ENCODE data around the gene MAP2K6. TPM values are rescaled to one million over a fixed set of nuclear protein-coding genes. Genes with fewer than 3 reads are reported as not detected.

Gene MAP2K6
- total RNA-seq, 4 donors from 2014 or later, result 3.6 to 5.6 (median 4.4) TPM

DNA sequence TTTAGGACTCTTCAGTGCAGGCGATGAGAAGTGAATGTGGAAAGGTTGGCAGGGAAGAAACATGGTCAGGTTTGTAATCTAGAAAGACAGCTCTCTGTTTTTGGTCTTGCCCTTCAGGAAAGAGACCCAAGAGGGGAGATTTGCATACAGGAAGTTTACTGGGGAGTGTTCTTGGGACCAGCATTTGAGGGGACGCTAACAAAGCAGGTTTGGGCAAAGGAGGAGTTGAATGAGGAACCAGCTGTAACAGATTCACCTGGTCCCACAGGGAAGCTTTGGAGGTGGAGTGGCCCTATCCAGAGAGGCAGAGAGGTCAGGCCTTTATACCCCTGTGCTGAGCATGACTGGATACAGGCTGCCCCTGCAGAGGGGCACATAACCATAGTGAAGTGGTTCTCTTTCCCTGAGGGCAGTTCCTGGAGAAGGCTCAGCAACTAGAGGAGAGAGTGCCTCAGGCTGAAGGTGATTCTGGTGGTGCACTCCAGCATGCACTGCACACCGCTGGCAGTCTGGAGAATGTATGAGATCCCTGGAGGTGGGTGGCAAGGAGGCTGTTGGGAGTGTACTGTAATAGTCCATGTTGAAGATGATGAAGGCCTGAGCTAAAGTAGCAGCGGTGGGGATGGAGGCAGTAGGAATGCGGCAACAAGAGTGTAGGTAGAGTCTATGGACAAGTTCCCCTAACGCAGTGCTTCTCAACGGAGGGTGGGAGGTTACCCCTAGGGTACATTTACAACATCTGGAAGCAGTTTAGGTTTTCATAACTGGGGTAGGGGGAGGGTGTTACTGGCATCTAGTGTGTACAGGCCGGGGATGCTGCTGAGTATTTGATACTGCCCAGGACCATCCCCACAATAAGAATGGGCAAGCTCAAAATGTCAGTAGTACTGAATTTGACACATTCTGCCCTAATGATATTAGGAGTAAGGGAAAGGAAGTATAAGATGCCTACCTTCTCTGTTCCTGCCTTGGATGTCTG lies 37.2 kb downstream of the MAP2K6 start:
- TF ChIP-seq, protein P1, sequence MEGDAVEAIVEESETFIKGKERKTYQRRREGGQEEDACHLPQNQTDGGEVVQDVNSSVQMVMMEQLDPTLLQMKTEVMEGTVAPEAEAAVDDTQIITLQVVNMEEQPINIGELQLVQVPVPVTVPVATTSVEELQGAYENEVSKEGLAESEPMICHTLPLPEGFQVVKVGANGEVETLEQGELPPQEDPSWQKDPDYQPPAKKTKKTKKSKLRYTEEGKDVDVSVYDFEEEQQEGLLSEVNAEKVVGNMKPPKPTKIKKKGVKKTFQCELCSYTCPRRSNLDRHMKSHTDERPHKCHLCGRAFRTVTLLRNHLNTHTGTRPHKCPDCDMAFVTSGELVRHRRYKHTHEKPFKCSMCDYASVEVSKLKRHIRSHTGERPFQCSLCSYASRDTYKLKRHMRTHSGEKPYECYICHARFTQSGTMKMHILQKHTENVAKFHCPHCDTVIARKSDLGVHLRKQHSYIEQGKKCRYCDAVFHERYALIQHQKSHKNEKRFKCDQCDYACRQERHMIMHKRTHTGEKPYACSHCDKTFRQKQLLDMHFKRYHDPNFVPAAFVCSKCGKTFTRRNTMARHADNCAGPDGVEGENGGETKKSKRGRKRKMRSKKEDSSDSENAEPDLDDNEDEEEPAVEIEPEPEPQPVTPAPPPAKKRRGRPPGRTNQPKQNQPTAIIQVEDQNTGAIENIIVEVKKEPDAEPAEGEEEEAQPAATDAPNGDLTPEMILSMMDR (IDR thresholded peaks at IDR 0.05), result no peak
- no peak for TF ChIP-seq POLR2A (IDR thresholded peaks at IDR 0.05)
- WGBS, 2 donors, result 90 to 91% methylated on average over 8 of the region's 8 CpGs
- intact Hi-C loops (cut with DNase I), result no loop called here
- no peak overlapping the region for H3K27ac ChIP-seq
- H3K4me1 ChIP-seq, result peaks cover 0 to 7% of the 10 kb centered on the region in 2 donors
- no peak overlapping the region for H3K4me3 ChIP-seq (replicated peaks in 1 of 3)
- no peaks in the 10 kb centered on the region for H3K9me3 ChIP-seq
- no peak for DNase-seq
- no peaks in the 10 kb centered on the region for H3K27me3 ChIP-seq
- H3K36me3 ChIP-seq, result no peaks in the 10 kb centered on the region

DNA sequence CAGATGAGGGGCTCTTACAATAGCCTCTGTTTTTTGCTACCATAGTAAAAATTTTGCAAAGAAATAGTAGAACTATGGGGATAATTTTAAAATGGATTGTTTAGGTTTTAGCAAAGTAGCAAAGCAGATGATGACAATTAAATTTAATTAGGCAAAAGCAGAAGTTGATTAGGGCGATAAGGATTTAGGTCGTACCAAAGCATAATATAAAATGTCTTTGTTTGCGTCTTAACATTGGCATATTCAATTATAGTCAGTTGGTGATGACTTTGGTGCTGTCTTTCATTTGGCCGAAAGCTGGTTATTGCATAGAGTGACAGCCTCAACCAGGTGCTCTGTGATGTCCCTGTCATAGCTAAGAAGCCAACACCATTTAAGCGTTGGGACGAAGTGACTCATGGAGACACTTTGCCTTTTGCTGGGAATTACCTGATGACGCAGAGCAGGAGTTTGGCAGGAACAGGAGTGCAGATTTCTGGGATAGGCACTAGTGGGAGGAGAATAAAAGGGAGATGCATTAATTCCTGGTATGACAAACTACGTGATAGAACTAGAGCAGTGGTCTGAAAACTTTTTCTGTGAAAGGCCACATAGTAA lies 38.3 kb downstream of the MAP2K6 start:
- Histone ChIP-seq H3K27ac (no peak overlapping the region), H3K27me3 (no peaks in the 10 kb centered on the region), H3K36me3 (no peaks in the 10 kb centered on the region), H3K4me3 (replicated peaks in 1 of 3) (no peak overlapping the region), H3K4me1 (peaks cover 0 to 7% of the 10 kb centered on the region in 2 donors), H3K9me3 (no peaks in the 10 kb centered on the region)
- intact Hi-C loops (cut with DNase I), result no loop called here
- WGBS, 2 donors, result 95% methylated on average over 8 of the region's 8 CpGs
- TF ChIP-seq POLR2A (IDR thresholded peaks at IDR 0.05), result no peak
- TF ChIP-seq, protein P1 (IDR thresholded peaks at IDR 0.05), result no peak
- no peak for DNase-seq

DNA sequence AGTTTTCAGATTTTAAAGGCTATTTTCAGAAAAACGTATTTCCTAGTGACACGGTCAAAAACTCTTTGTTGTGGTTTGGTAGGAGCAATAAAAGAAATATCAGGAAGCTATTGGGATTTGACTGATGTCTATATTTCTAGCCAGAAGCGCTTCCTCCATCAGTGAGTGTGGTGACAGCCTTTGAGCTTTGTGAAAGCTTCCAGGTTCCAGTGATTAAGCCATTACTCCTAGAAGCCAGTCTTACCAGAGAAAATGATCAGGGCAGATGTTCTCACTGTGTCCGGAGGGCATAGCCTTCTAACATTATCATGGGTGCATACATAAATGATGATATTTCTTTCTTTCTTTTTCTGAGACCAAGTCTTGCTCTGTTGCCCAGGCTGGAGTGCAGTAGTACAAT lies 39.6 kb downstream of the MAP2K6 start:
- no peaks in the 10 kb centered on the region for H3K4me1 ChIP-seq
- no peaks in the 10 kb centered on the region for H3K27me3 ChIP-seq
- no peaks in the 10 kb centered on the region for H3K36me3 ChIP-seq
- TF ChIP-seq POLR2A (IDR thresholded peaks at IDR 0.05), result no peak
- TF ChIP-seq, protein P1 (IDR thresholded peaks at IDR 0.05), result no peak
- WGBS, 2 donors, result 90 to 91% methylated on average over 4 of the region's 4 CpGs
- H3K4me3 ChIP-seq (replicated peaks in 1 of 3), result no peak overlapping the region
- DNase-seq, result no peak
- H3K27ac ChIP-seq, result no peak overlapping the region
- no peaks in the 10 kb centered on the region for H3K9me3 ChIP-seq
- intact Hi-C loops (cut with DNase I), result no loop called here

DNA sequence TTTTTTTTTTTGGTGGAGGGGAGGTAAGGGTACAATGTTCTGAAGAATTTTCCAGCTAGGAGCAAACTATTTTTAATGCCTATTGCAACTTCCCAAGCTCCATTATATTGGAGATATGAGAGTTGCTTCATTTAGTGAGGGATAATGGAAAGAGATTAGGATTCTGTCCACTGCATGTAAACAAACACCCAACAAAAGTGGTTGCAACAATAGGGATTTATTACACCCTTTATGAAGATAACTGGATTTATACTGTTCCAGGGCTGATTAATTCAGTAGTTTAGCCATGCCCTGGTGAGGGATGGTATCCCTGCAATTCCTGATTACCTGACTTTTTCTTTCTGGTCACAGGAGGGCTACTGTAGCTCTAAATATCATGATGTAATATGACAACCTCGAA lies 40.5 kb downstream of the MAP2K6 start:
- no peak overlapping the region for H3K27ac ChIP-seq
- WGBS, 2 donors, result 83 to 85% methylated on average over 1 of the region's 1 CpG
- no peaks in the 10 kb centered on the region for H3K9me3 ChIP-seq
- TF ChIP-seq, protein P1 (IDR thresholded peaks at IDR 0.05), result no peak
- no peak for TF ChIP-seq POLR2A (IDR thresholded peaks at IDR 0.05)
- DNase-seq, result no peak
- H3K27me3 ChIP-seq, result no peaks in the 10 kb centered on the region
- H3K4me3 ChIP-seq (replicated peaks in 1 of 3), result no peak overlapping the region
- intact Hi-C loops (cut with DNase I), result no loop called here
- no peaks in the 10 kb centered on the region for H3K36me3 ChIP-seq
- no peaks in the 10 kb centered on the region for H3K4me1 ChIP-seq

DNA sequence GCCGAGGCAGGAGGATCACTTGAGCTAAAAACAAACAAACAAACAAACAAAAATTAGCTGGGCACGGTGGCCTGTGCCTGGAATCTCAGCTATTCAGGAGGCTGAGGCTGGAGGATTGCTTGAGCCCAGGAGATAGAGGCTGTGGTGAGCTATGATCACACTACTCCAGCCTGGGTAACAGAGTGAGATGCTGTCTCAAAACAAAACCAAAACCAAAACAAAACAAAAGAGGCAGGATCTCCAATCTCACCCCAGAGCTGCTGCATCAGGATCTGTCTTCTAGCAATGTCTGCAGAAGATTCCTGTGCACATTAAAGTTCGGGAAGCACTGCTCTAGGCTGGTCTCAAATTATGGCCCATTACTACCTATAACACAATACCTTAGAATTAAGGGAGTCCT lies 43.1 kb downstream of the MAP2K6 start:
- H3K4me1 ChIP-seq, result no peaks in the 10 kb centered on the region
- H3K27me3 ChIP-seq, result no peaks in the 10 kb centered on the region
- DNase-seq, result no peak
- no peak overlapping the region for H3K27ac ChIP-seq
- 84 to 89% methylated on average over 3 of the region's 3 CpGs for WGBS, 2 donors
- intact Hi-C loops (cut with DNase I), result no loop called here
- no peaks in the 10 kb centered on the region for H3K36me3 ChIP-seq
- TF ChIP-seq, protein P1 (IDR thresholded peaks at IDR 0.05), result no peak
- no peak for TF ChIP-seq POLR2A (IDR thresholded peaks at IDR 0.05)
- no peak overlapping the region for H3K4me3 ChIP-seq (replicated peaks in 1 of 3)
- H3K9me3 ChIP-seq, result no peaks in the 10 kb centered on the region
